ENCODE measurements around the gene PRICKLE4. TPM values are rescaled to one million over a fixed set of nuclear protein-coding genes. Genes with fewer than 3 reads are reported as not detected.

Gene PRICKLE4
- total and polyA plus RNA-seq, 2 of the 8 experiments (the other 6 are each of a cell fraction or from before 2014, with no cell fraction given), result 0.32 to 1.4 TPM

DNA sequence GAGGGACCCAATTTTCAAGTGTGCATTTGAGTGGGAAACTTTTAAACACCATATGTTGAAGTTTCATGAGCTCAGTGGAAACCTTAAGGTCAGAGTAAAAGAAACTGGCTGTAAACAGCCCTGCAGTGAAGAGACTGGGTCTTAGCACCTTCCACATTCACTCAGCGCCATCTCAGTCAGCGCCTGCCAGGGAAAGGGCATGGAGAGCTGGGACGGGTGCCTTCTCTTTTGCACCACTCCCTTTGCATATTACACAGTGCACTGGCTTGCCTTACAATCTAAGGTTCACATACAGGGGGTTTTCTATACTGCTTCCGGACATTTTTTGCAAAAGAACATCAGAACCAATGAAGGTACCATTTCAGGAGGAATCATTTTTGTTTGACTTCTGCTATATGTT is 11.4 kb downstream of the PRICKLE4 start:
- Histone ChIP-seq H4K8ac (ENCODE audit: extremely low read depth, insufficient read depth, low read length) (no peak overlapping the region), H3K4me3 (ENCODE audit: extremely low read depth in 1 of 4, insufficient read depth in 2 of 4, low read depth in 3 of 4, low read length in 4 of 4) (no peak overlapping the region), H2BK120ac (replicated peaks; ENCODE audit: low read depth, low read length) (no peak overlapping the region), H3K36me3 (ENCODE audit: control insufficient read depth in 2 of 4, insufficient read depth in 4 of 4, low read length in 3 of 4) (peaks cover 14 to 57% (median 28%) of the 10 kb centered on the region in 4 experiments; a peak in 7 of 8 replicates), H3K14ac (ENCODE audit: insufficient read length) (no peak overlapping the region), H3K27me3 (replicated peaks in 1 of 4; ENCODE audit: control insufficient read depth in 3 of 4, extremely low read depth in 1 of 4, insufficient read depth in 3 of 4, low read length in 3 of 4) (no peaks in the 10 kb centered on the region), H2AK5ac (ENCODE audit: low read depth, low read length) (no peak overlapping the region), H2AFZ (ENCODE audit: low read length) (no peak overlapping the region), H3K23me2 (ENCODE audit: low read depth, low read length) (peaks cover under 1% of the 10 kb centered on the region), H3K56ac (replicated peaks; ENCODE audit: insufficient read length, low read depth, low read length) (no peak overlapping the region), H3K27ac (ENCODE audit: low read depth, low read length) (no peak overlapping the region), H3K9me3 (ENCODE audit: insufficient read depth in 2 of 2, low read depth in 1 of 2, low read length in 1 of 2) (no peaks in the 10 kb centered on the region), H3K18ac (ENCODE audit: extremely low read depth, low read length) (no peak overlapping the region), H2BK12ac (ENCODE audit: low read depth, low read length) (no peak overlapping the region), H4K91ac (replicated peaks; ENCODE audit: insufficient read length, low read length) (no peak overlapping the region), H3K4ac (replicated peaks; ENCODE audit: insufficient read length, low read depth, low read length) (no peak overlapping the region), H3K79me1 (ENCODE audit: low read depth, low read length) (peaks cover 2% of the 10 kb centered on the region), H3K4me2 (ENCODE audit: insufficient read depth in 1 of 2, low read depth in 2 of 2, low read length in 2 of 2) (no peak overlapping the region), H4K20me1 (replicated peaks in 1 of 2; ENCODE audit: control insufficient read depth in 1 of 2, insufficient read depth in 2 of 2, low read length in 2 of 2) (peaks cover 0 to 1% of the 10 kb centered on the region in 2 experiments), H2BK15ac (ENCODE audit: low read length) (no peak overlapping the region), H3K4me1 (replicated peaks in 1 of 4; ENCODE audit: control insufficient read depth in 3 of 4, insufficient read depth in 4 of 4, low read length in 3 of 4) (no peaks in the 10 kb centered on the region; a peak in 1 of 7 replicates), H3K9ac (replicated peaks in 1 of 4; ENCODE audit: extremely low read depth in 1 of 4, low read depth in 3 of 4, low read length in 3 of 4) (no peak overlapping the region), H2BK20ac (ENCODE audit: low read length) (no peak overlapping the region), H3K79me2 (ENCODE audit: control insufficient read depth in 1 of 2, insufficient read depth in 2 of 2, low read length in 2 of 2) (peaks cover 0 to 12% of the 10 kb centered on the region in 2 experiments; a peak in 3 of 4 replicates), H3K23ac (ENCODE audit: insufficient read length) (no peak overlapping the region), H4K5ac (ENCODE audit: insufficient read length, low read depth, low read length) (no peak overlapping the region), H2BK5ac (ENCODE audit: low read depth, low read length) (no peak overlapping the region)
- CTCF ChIA-PET (ENCODE audit: partially characterized antibody), result interaction anchor here (1.2 to 2.0 kb wide), 3 partner anchors 10 to 253 kb away, joined by 4 to 7 read pairs (median 6); no protein-coding TSS in a partner anchor
- POLR2A ChIA-PET (ENCODE audit: partially characterized antibody), result interaction anchor here (0.9 to 2.5 kb wide), 4 partner anchors 14 to 267 kb away, joined by 3 to 6 read pairs (median 4); no protein-coding TSS in a partner anchor
- FAIRE-seq (no peak), DNase-seq (ENCODE audit: low read depth in 1 of 2, low spot score in 2 of 2) (no peak)
- 86% methylated on average over 4 of the region's 4 CpGs; no CpG with 5 or more reads in 1 of the 2 experiments for WGBS, 2 experiments (ENCODE audit: extremely low coverage in 1 of 2, insufficient coverage in 1 of 2, insufficient read length in 1 of 2, insufficient replicate concordance in 2 of 2, low coverage in 1 of 2, low lambda C conversion rate in 2 of 2, missing lambda C conversion rate in 1 of 2)
- TF ChIP-seq CHD2 (IDR thresholded peaks at IDR 0.05; ENCODE audit: low read length) (no peak), TBP (IDR thresholded peaks at IDR 0.05; ENCODE audit: low read depth, low read length) (no peak), CTBP2 (IDR thresholded peaks at IDR 0.05; ENCODE audit: borderline replicate concordance, insufficient read depth, insufficient read length, low read length) (no peak), POLR2AphosphoS5 (IDR thresholded peaks at IDR 0.05; ENCODE audit: low read depth, low read length) (no peak), BCL11A (IDR thresholded peaks at IDR 0.05; ENCODE audit: low read depth in 2 of 2, low read length in 2 of 2) (no peak), HDAC6 (IDR thresholded peaks at IDR 0.05; ENCODE audit: low read depth, low read length) (no peak), TCF12 (IDR thresholded peaks at IDR 0.05; ENCODE audit: low read depth, low read length) (no peak), TAF1 (IDR thresholded peaks at IDR 0.05; ENCODE audit: low read depth, low read length) (no peak), EP300 (IDR thresholded peaks at IDR 0.05; ENCODE audit: borderline replicate concordance in 1 of 2, low read depth in 2 of 2, low read length in 2 of 2) (no peak), POLR2A (IDR thresholded peaks at IDR 0.05; ENCODE audit: control extremely low read depth in 1 of 2, low read depth in 2 of 2, low read length in 2 of 2) (no peak)
- TF ChIP-seq, protein P1, sequence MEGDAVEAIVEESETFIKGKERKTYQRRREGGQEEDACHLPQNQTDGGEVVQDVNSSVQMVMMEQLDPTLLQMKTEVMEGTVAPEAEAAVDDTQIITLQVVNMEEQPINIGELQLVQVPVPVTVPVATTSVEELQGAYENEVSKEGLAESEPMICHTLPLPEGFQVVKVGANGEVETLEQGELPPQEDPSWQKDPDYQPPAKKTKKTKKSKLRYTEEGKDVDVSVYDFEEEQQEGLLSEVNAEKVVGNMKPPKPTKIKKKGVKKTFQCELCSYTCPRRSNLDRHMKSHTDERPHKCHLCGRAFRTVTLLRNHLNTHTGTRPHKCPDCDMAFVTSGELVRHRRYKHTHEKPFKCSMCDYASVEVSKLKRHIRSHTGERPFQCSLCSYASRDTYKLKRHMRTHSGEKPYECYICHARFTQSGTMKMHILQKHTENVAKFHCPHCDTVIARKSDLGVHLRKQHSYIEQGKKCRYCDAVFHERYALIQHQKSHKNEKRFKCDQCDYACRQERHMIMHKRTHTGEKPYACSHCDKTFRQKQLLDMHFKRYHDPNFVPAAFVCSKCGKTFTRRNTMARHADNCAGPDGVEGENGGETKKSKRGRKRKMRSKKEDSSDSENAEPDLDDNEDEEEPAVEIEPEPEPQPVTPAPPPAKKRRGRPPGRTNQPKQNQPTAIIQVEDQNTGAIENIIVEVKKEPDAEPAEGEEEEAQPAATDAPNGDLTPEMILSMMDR (IDR thresholded peaks at IDR 0.05; ENCODE audit: control extremely low read depth in 1 of 3, insufficient read depth in 1 of 3, low read depth in 1 of 3, low read length in 3 of 3), result no peak
- TF ChIP-seq, protein P2, sequence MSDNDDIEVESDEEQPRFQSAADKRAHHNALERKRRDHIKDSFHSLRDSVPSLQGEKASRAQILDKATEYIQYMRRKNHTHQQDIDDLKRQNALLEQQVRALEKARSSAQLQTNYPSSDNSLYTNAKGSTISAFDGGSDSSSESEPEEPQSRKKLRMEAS (IDR thresholded peaks at IDR 0.05), result no peak
